IgD-negative memory B cell (primary cell): ENCODE results near the gene IQCB1. TPM values are rescaled to one million over a fixed set of nuclear protein-coding genes. Genes with fewer than 3 reads are reported as not detected.
"Not testable (repeated sequence)": the region's sequence is repeated elsewhere in the genome, so short reads cannot be mapped to it uniquely, and the experiment has no call there.

Experiments used
- H3K27ac Mint-ChIP-seq, 3 donors: one replicate each; pipeline ENCODE4 v1.8.0; 2020 to 2022; ENCODE audit warnings: mild to moderate bottlenecking in 3 of 3, mixed read lengths in 3 of 3, moderate library complexity in 1 of 3
- H3K27me3 Mint-ChIP-seq: one replicate; pipeline ENCODE4 v1.8.0; 2021; ENCODE audit warnings: mixed read lengths
- H3K36me3 Mint-ChIP-seq: one replicate; pipeline ENCODE4 v1.8.0; 2020; ENCODE audit warnings: mild to moderate bottlenecking, mixed read lengths
- H3K4me1 Mint-ChIP-seq, 3 donors: one replicate each; pipeline ENCODE4 v1.8.0; 2020 to 2022; ENCODE audit warnings: mixed read lengths in 3 of 3, mild to moderate bottlenecking in 1 of 3
- H3K4me3 Mint-ChIP-seq, 4 donors: one replicate each; pipeline ENCODE4 v1.8.0; 2020 to 2022; ENCODE audit warnings: mild to moderate bottlenecking in 4 of 4, mixed read lengths in 4 of 4, moderate library complexity in 3 of 4
- H3K9me3 Mint-ChIP-seq, 3 donors: one replicate each; pipeline ENCODE4 v1.8.0; 2020 to 2021; ENCODE audit warnings: mixed read lengths in 3 of 3, mild to moderate bottlenecking in 1 of 3
- polyA plus RNA-seq: library from polyadenylated mRNA; unstranded; fragments of 300-500 nt; fragmentation: Illumina TruSeq; gene quantifications from one replicate; pipeline ENCODE4 v1.2.3, GENCODE V29; 2021

The IQCB1 gene
- polyA plus RNA-seq, 1 donor from 2014 or later, result 28.6 TPM

- H3K27ac Mint-ChIP-seq, H3K4me3 Mint-ChIP-seq, H3K9me3 Mint-ChIP-seq, H3K27me3 Mint-ChIP-seq, H3K4me1 Mint-ChIP-seq: not testable (repeated sequence)
- H3K36me3 Mint-ChIP-seq, result peaks cover 18% of the 10 kb centered on the region
Observed at GRCh38 chr3:121782784-121783183, 52.1 kb downstream of the IQCB1 start.

GRCh38 chr3:121781611-121782010 is 53.2 kb downstream of the IQCB1 start:
- Mint-ChIP-seq H3K4me3 (no peak overlapping the region), H3K9me3 (no peaks in the 10 kb centered on the region), H3K36me3 (peaks cover 15% of the 10 kb centered on the region), H3K27me3 (no peaks in the 10 kb centered on the region), H3K27ac (no peak overlapping the region), H3K4me1 (peaks cover 1 to 2% (median 2%) of the 10 kb centered on the region in 3 donors)

- not testable (repeated sequence) for H3K4me3 Mint-ChIP-seq, H3K4me1 Mint-ChIP-seq, H3K27ac Mint-ChIP-seq, H3K27me3 Mint-ChIP-seq, H3K9me3 Mint-ChIP-seq
- H3K36me3 Mint-ChIP-seq, result peaks cover 26% of the 10 kb centered on the region
Observed at GRCh38 chr3:121775095-121775494, 59.8 kb downstream of the IQCB1 start.

- Mint-ChIP-seq H3K36me3 (peaks cover 11% of the 10 kb centered on the region), H3K9me3 (no peaks in the 10 kb centered on the region), H3K27me3 (no peaks in the 10 kb centered on the region), H3K27ac (no peak overlapping the region), H3K4me3 (no peak overlapping the region), H3K4me1 (peaks cover 3 to 6% (median 4%) of the 10 kb centered on the region in 3 donors)
Observed at GRCh38 chr3:121769246-121769645, 65.6 kb downstream of the IQCB1 start.

- no peak overlapping the region for H3K27ac Mint-ChIP-seq
- H3K9me3 Mint-ChIP-seq, result no peaks in the 10 kb centered on the region
Observed at GRCh38 chr3:121768452-121768851, 66.4 kb downstream of the IQCB1 start.

GRCh38 chr3:121759541-121760202 is 75.2 kb downstream of the IQCB1 start:
- H3K4me3 Mint-ChIP-seq, result no peak overlapping the region
- H3K27ac Mint-ChIP-seq, result peak overlapping the region in 2 of 3 donors; percentile 3 to 27
- H3K4me1 Mint-ChIP-seq, result peaks cover 8 to 21% (median 15%) of the 10 kb centered on the region in 3 donors
- H3K27me3 Mint-ChIP-seq, result no peaks in the 10 kb centered on the region
- no peaks in the 10 kb centered on the region for H3K9me3 Mint-ChIP-seq
- H3K36me3 Mint-ChIP-seq, result peaks cover 2% of the 10 kb centered on the region

More at GRCh38 chr3:121768452-121768851, 66.4 kb downstream of the IQCB1 start:
- peaks cover 6% of the 10 kb centered on the region for H3K36me3 Mint-ChIP-seq
- H3K4me1 Mint-ChIP-seq, result peaks cover 3 to 4% (median 4%) of the 10 kb centered on the region in 3 donors
- no peak overlapping the region for H3K4me3 Mint-ChIP-seq
- H3K27me3 Mint-ChIP-seq, result no peaks in the 10 kb centered on the region

GRCh38 chr3:121758727-121759450 is 76.0 kb downstream of the IQCB1 start:
- no peaks in the 10 kb centered on the region for H3K27me3 Mint-ChIP-seq
- peaks cover 2% of the 10 kb centered on the region for H3K36me3 Mint-ChIP-seq
- peaks cover 8 to 21% (median 15%) of the 10 kb centered on the region in 3 donors for H3K4me1 Mint-ChIP-seq
- H3K9me3 Mint-ChIP-seq, result no peaks in the 10 kb centered on the region
- H3K4me3 Mint-ChIP-seq, result no peak overlapping the region
- H3K27ac Mint-ChIP-seq, result peak overlapping the region in 1 of 3 donors; percentile 39

GRCh38 chr3:121757812-121758545 is 76.9 kb downstream of the IQCB1 start:
- Mint-ChIP-seq H3K4me1 (peaks cover 8 to 21% (median 15%) of the 10 kb centered on the region in 3 donors), H3K27me3 (no peaks in the 10 kb centered on the region), H3K9me3 (no peaks in the 10 kb centered on the region), H3K4me3 (peak overlapping the region in 1 of 4 donors; percentile 20), H3K27ac (peak overlapping the region in 1 of 3 donors; percentile 41), H3K36me3 (peaks cover 2% of the 10 kb centered on the region)

- peak overlapping the region in 1 of 3 donors; percentile 71 for H3K27ac Mint-ChIP-seq
- H3K4me1 Mint-ChIP-seq, result peaks cover 8 to 21% (median 15%) of the 10 kb centered on the region in 3 donors
- H3K9me3 Mint-ChIP-seq, result no peaks in the 10 kb centered on the region
Observed at GRCh38 chr3:121757087-121757811, 77.6 kb downstream of the IQCB1 start.

GRCh38 chr3:121752772-121753171 is 82.1 kb downstream of the IQCB1 start:
- Mint-ChIP-seq H3K4me3 (no peak overlapping the region), H3K27ac (no peak overlapping the region), H3K4me1 (peaks cover 0 to 6% (median 3%) of the 10 kb centered on the region in 3 donors), H3K9me3 (no peaks in the 10 kb centered on the region), H3K27me3 (no peaks in the 10 kb centered on the region), H3K36me3 (no peaks in the 10 kb centered on the region)

More at GRCh38 chr3:121757087-121757811, 77.6 kb downstream of the IQCB1 start:
- H3K36me3 Mint-ChIP-seq, result peaks cover 2% of the 10 kb centered on the region
- no peak overlapping the region for H3K4me3 Mint-ChIP-seq
- no peaks in the 10 kb centered on the region for H3K27me3 Mint-ChIP-seq

GRCh38 chr3:121752261-121752660 is 82.6 kb downstream of the IQCB1 start:
- H3K27me3 Mint-ChIP-seq, result no peaks in the 10 kb centered on the region
- peak overlapping the region in 1 of 4 donors; percentile 31 for H3K4me3 Mint-ChIP-seq
- no peaks in the 10 kb centered on the region for H3K9me3 Mint-ChIP-seq
- H3K4me1 Mint-ChIP-seq, result peaks cover 2 to 6% (median 6%) of the 10 kb centered on the region in 3 donors
- H3K36me3 Mint-ChIP-seq, result no peaks in the 10 kb centered on the region
- H3K27ac Mint-ChIP-seq, result no peak overlapping the region

- Mint-ChIP-seq H3K4me3 (no peak overlapping the region), H3K27ac (no peak overlapping the region), H3K9me3 (no peaks in the 10 kb centered on the region), H3K36me3 (no peaks in the 10 kb centered on the region), H3K27me3 (no peaks in the 10 kb centered on the region), H3K4me1 (peaks cover 0 to 6% (median 2%) of the 10 kb centered on the region in 3 donors)
Observed at GRCh38 chr3:121750087-121750415, 84.8 kb downstream of the IQCB1 start.

GRCh38 chr3:121749276-121750086 is 85.4 kb downstream of the IQCB1 start, which contains the start of gene GOLGB1:
Gene GOLGB1, minus strand, starts transcription at chr3:121749741. Its CDS starts 18,770 bp downstream, at chr3:121730971.
- Mint-ChIP-seq H3K4me3 (peak within 1 kb of the TSS in 1 of 4 donors; percentile 19), H3K9me3 (no peaks in the 10 kb centered on the region), H3K27ac (peak within 1 kb of the TSS in 1 of 3 donors; percentile 47)

More at GRCh38 chr3:121749276-121750086, 85.4 kb downstream of the IQCB1 start, which contains the start of gene GOLGB1:
- Mint-ChIP-seq H3K4me1 (peaks cover 0 to 10% (median 2%) of the 10 kb centered on the region in 3 donors), H3K36me3 (no peaks in the 10 kb centered on the region), H3K27me3 (no peaks in the 10 kb centered on the region)
